Measurements from ENCODE around the gene MAN1A1.

MAN1A1 gene

GRCh38 chr6:119133400-119133799 lies 216.2 kb downstream of the MAN1A1 start:
- no peak for DNase-seq

- peak; percentile 27 to 47 for DNase-seq
Measured at GRCh38 chr6:119132261-119132981, 217.1 kb downstream of the MAN1A1 start.

DNA sequence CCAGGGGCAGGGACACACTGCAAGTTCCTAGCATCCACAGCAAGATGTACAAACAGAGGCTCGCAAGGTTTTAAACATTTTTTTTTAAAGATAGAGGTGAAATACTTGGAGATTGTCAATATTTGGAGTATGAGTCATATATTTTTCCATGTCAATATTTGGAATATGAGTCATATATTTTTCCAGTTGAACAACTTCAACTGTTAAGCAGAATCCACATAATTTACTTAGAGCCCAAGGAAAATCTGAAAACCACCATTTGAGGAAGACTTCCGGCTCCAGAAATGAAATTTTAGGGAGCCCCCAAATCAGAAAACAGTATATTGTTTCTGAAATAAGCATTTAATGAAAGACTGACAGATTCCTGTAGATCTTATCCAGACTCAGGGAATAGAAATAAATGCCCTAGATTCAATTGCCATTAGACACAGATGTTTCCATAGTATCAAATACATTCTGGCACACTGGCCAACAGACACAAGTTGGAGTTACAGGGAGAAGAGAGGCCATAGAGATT lies 219.5 kb downstream of the MAN1A1 start:
- no peak for DNase-seq

GRCh38 chr6:119129148-119129967 lies 220.2 kb downstream of the MAN1A1 start:
- DNase-seq, result peak; percentile 77 to 82

DNA sequence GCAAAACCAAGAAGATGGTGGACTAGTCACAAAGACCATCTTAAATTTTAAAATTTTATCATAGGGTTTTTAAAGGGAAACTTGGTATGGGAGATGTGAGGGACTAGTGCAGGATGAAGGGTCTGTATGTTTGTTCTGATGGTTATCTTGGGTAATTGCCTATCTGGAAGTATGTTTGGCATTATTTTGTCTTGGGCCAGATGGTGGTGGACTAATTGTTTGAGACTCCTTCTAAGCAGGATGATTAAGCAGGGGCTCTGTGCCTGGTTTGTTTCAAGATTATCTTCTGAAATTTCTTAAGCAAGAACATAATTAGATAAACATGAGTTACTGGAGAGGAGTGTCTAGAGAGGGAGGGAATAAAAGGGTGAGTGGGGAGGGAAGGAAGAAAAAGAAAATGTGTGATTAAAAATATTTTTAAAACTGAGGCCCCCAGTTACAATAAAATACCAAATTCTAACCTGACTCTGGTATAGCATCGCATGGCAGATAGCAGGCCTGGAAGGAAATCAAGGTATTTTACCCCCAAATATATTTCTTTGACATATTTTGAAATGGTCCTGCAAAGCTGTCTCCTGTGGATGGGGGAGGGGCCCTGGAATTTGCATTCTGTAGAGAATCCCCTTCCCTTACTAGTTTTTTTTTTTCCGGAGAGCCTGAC lies 221.2 kb downstream of the MAN1A1 start:
- DNase-seq, result no peak

DNA sequence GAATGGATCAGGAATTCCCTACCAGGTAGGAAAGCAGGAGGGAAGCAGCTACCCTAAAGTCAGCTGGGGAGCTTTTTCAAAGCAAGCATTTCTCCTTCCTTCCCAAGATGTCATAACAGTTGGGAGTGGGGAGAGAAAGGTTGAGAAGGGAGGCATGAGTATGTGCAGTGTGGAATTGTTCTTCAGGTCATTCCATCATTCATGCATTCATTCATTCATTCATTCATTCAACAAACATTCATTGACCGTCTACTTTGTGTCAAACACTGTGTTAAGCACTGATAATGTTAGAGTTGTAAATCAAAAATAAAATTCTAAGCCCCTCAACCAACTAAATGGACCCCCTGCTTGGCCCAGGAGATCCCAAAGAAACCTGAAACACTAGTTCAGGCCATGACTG lies 221.9 kb downstream of the MAN1A1 start:
- DNase-seq, result no peak
